DND-41 (cell line): ENCODE data around the gene PRRX2.

Experiments used
- ATAC-seq: fragments of 200-7000 bp; cut with Tn5 transposase; 3 replicates; pipeline ENCODE4 v1.9.1; 2021; ENCODE audit warnings: low read depth; ENCODE audit not compliant: insufficient read depth
- DNase-seq: peaks from one replicate; pipeline ENCODE4 v3.0.0-alpha.2; 2020
- H2AFZ ChIP-seq: 2 replicates; pipeline ENCODE4 v1.6.0; 2012; ENCODE audit warnings: low read depth, low read length
- H3K27ac ChIP-seq: 2 replicates; pipeline ENCODE4 v1.5.1; 2012; ENCODE audit warnings: low read length, inconsistent platforms
- H3K27me3 ChIP-seq: fragments of 200-600 bp; sonication (generic); 2 replicates; pipeline ENCODE4 v1.6.0; 2012; ENCODE audit warnings: low read length, mild to moderate bottlenecking, inconsistent platforms; ENCODE audit not compliant: insufficient read depth, poor library complexity
- H3K36me3 ChIP-seq: 2 replicates; pipeline ENCODE4 v1.5.1; 2012; ENCODE audit warnings: low read length, inconsistent platforms; ENCODE audit not compliant: insufficient read depth
- H3K4me1 ChIP-seq: 2 replicates; pipeline ENCODE4 v1.5.1; 2012; ENCODE audit warnings: mild to moderate bottlenecking, low read length; ENCODE audit not compliant: insufficient read depth
- H3K4me2 ChIP-seq: 2 replicates; pipeline ENCODE4 v1.6.0; 2012; ENCODE audit warnings: mild to moderate bottlenecking, moderate library complexity, low read length, inconsistent platforms; ENCODE audit not compliant: insufficient read depth
- H3K4me3 ChIP-seq, 2 experiments: fragments of 200-600 bp in 1 of 2; shearing (Covaris generic) in 1 of 2; 2 replicates each; pipeline ENCODE4 v1.5.1; 2012 to 2016; ENCODE audit warnings: inconsistent platforms in 2 of 2, low read length in 2 of 2, mild to moderate bottlenecking in 2 of 2, low read depth in 1 of 2, moderate library complexity in 1 of 2
- H3K79me2 ChIP-seq: 2 replicates; pipeline ENCODE4 v1.6.0; 2012; ENCODE audit warnings: low read length, inconsistent platforms; ENCODE audit not compliant: insufficient read depth
- H3K9ac ChIP-seq: 2 replicates; pipeline ENCODE4 v1.6.0; 2012; ENCODE audit warnings: low read depth, mild to moderate bottlenecking, inconsistent platforms, low read length, moderate library complexity
- H3K9me3 ChIP-seq: 2 replicates; pipeline ENCODE4 v1.5.1; 2012; ENCODE audit warnings: low read length, moderate library complexity, mild to moderate bottlenecking, inconsistent platforms; ENCODE audit not compliant: insufficient read depth, severe bottlenecking
- H4K20me1 ChIP-seq: 2 replicates; pipeline ENCODE4 v1.6.0; 2012; ENCODE audit warnings: low read length; ENCODE audit not compliant: insufficient read depth
- CTCF ChIP-seq: IDR thresholded peaks from 2 replicates; pipeline ENCODE4 v1.5.1; 2012; ENCODE audit warnings: borderline replicate concordance, low read length, moderate library complexity, mild to moderate bottlenecking; ENCODE audit not compliant: poor library complexity, severe bottlenecking; ENCODE audit errors: extremely low read depth
- EZH2 ChIP-seq: IDR thresholded peaks from 3 replicates; pipeline ENCODE4 v1.6.1; 2012; ENCODE audit warnings: borderline replicate concordance, low read depth, mild to moderate bottlenecking, moderate library complexity, low read length, inconsistent platforms; ENCODE audit not compliant: severe bottlenecking

Gene PRRX2

GRCh38 chr9:129733632-129733953 lies 68.1 kb downstream of the PRRX2 start:
- H3K9ac ChIP-seq, result no peak overlapping the region
- DNase-seq (no peak), ATAC-seq (no peak)
- H3K4me2 ChIP-seq, result no peak overlapping the region
- H3K4me3 ChIP-seq, result no peak overlapping the region
- H3K36me3 ChIP-seq, result no peaks in the 10 kb centered on the region
- peaks cover 10% of the 10 kb centered on the region for H3K4me1 ChIP-seq
- H3K27me3 ChIP-seq, result no peaks in the 10 kb centered on the region
- no peak for TF ChIP-seq CTCF
- TF ChIP-seq EZH2, result no peak
- H3K9me3 ChIP-seq, result no peaks in the 10 kb centered on the region
- no peaks in the 10 kb centered on the region for H3K79me2 ChIP-seq
- H4K20me1 ChIP-seq, result no peaks in the 10 kb centered on the region
- no peak overlapping the region for H2AFZ ChIP-seq
- H3K27ac ChIP-seq, result no peak overlapping the region

DNA sequence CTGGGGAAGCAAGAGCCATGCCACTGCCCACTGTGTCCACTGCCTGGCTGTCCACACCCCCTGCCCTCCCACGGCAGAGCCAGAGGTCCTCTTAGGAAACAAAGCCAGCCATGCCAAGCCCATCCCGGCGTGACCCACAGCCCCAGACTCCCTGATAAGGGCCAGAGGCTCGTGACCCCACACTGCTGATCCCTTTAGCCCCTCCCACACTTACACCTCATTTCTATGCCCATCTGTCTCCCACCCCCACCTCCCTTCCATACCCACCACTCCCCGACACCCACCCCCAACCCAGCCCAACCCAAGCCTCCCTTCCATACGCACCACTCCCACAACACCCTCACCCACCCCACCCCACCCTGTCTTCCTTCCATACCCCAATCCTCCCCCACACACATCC lies 70.1 kb downstream of the PRRX2 start:
- DNase-seq, result no peak
- Histone ChIP-seq H3K9me3 (no peaks in the 10 kb centered on the region), H3K4me3 (no peak overlapping the region), H3K27ac (no peak overlapping the region), H2AFZ (no peak overlapping the region), H3K4me2 (no peak overlapping the region), H3K27me3 (no peaks in the 10 kb centered on the region), H3K36me3 (no peaks in the 10 kb centered on the region), H3K79me2 (no peaks in the 10 kb centered on the region), H4K20me1 (no peaks in the 10 kb centered on the region), H3K4me1 (peaks cover 10% of the 10 kb centered on the region), H3K9ac (no peak overlapping the region)
- TF ChIP-seq EZH2, result no peak
- TF ChIP-seq CTCF, result no peak
- ATAC-seq, result no peak

DNA sequence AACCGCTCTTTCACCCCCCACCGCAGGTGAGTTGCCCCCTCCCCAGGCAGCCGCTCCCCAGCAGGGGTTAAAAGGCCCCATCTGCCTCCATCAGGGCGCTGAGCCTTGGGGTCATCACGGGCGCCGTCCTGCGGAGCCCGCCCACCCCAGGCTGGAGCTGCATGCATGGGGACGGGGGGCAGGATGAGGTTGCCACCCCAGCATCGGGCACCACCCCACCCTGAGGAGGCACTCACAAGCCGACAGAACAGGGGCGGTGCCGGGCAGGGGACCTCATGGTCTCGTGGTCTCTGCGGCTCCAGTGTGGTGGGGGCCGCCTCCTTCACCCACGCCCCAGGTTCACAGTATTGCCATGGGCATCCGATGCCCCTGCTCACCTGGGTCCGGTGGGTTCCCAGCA lies 70.9 kb downstream of the PRRX2 start:
- no peak overlapping the region for H3K4me2 ChIP-seq
- no peak overlapping the region for H3K4me3 ChIP-seq
- H4K20me1 ChIP-seq, result no peaks in the 10 kb centered on the region
- peaks cover 10% of the 10 kb centered on the region for H3K4me1 ChIP-seq
- H2AFZ ChIP-seq, result no peak overlapping the region
- H3K27ac ChIP-seq, result no peak overlapping the region
- H3K36me3 ChIP-seq, result no peaks in the 10 kb centered on the region
- ATAC-seq (no peak), DNase-seq (no peak)
- no peaks in the 10 kb centered on the region for H3K79me2 ChIP-seq
- TF ChIP-seq CTCF (no peak), EZH2 (no peak)
- H3K27me3 ChIP-seq, result no peaks in the 10 kb centered on the region
- H3K9me3 ChIP-seq, result no peaks in the 10 kb centered on the region
- no peak overlapping the region for H3K9ac ChIP-seq
